C4-2B (cell line): ENCODE data around the gene THUMPD2.

Experiments used
- H3K27ac ChIP-seq: fragments of 450-650 bp; 2 replicates; pipeline ENCODE4 v1.5.1; 2017
- ZFX ChIP-seq: fragments of 450-650 bp; IDR thresholded peaks from 2 replicates; pipeline ENCODE4 v1.6.1; 2017
- TF ChIP-seq, protein P1 (sequence below): fragments of 450-650 bp; conservative IDR thresholded peaks from 2 replicates; pipeline ENCODE4 v1.5.1; 2017; ENCODE audit warnings: mild to moderate bottlenecking

The THUMPD2 gene

GRCh38 chr2:39696838-39697237 lies 82.2 kb downstream of the THUMPD2 start:
- H3K27ac ChIP-seq = no peak overlapping the region
- TF ChIP-seq ZFX = no peak
- TF ChIP-seq, protein P1, sequence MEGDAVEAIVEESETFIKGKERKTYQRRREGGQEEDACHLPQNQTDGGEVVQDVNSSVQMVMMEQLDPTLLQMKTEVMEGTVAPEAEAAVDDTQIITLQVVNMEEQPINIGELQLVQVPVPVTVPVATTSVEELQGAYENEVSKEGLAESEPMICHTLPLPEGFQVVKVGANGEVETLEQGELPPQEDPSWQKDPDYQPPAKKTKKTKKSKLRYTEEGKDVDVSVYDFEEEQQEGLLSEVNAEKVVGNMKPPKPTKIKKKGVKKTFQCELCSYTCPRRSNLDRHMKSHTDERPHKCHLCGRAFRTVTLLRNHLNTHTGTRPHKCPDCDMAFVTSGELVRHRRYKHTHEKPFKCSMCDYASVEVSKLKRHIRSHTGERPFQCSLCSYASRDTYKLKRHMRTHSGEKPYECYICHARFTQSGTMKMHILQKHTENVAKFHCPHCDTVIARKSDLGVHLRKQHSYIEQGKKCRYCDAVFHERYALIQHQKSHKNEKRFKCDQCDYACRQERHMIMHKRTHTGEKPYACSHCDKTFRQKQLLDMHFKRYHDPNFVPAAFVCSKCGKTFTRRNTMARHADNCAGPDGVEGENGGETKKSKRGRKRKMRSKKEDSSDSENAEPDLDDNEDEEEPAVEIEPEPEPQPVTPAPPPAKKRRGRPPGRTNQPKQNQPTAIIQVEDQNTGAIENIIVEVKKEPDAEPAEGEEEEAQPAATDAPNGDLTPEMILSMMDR = peak; percentile 29

GRCh38 chr2:39696101-39696553 lies 82.9 kb downstream of the THUMPD2 start:
- no peak overlapping the region for H3K27ac ChIP-seq
- TF ChIP-seq, protein P1 = no peak
- TF ChIP-seq ZFX = no peak

DNA sequence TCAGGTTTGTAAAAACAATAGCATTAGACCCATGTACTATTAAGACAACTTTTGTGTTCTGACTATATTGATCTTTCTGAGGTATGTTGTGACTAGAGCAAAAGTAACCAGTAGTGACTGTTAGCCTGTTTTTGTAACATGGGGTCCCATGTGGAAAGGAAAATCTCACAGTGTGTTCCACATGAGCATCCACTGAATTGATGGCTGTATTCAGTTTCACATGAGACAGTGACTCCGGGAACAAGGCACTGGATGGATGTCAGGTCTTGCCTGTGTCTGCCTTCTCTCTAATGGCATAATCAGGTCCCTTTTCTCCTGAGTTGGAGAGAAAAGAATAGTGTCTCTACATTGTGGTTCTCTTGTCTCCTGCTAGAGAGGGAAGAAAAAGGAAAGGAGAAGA lies 85.8 kb downstream of the THUMPD2 start:
- H3K27ac ChIP-seq = no peak overlapping the region
- no peak for TF ChIP-seq ZFX
- TF ChIP-seq, protein P1 = no peak

DNA sequence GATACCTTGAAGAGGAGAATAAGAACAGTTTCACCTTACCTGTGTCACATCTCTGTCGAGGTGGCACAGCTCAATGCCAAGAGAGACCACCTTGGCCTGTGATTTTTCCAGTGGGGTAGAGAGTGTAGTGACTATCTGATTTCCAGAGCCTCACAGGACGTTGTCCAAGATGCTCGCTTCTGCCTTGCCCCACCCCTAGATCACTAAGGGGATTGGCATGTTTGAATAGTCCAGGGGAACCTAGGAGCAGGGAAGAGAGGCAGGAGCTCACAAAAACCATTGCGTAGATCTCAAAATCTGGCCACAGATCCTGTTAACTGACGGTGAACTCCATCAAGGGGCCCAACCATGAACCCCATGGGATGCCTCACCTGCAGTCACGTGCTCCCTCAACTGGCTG lies 89.2 kb downstream of the THUMPD2 start:
- H3K27ac ChIP-seq = no peak overlapping the region
- TF ChIP-seq, protein P1 = no peak
- TF ChIP-seq ZFX = no peak

GRCh38 chr2:39689272-39689841 lies 89.7 kb downstream of the THUMPD2 start:
- H3K27ac ChIP-seq = no peak overlapping the region
- no peak for TF ChIP-seq ZFX
- TF ChIP-seq, protein P1 = no peak

- no peak overlapping the region for H3K27ac ChIP-seq
- TF ChIP-seq, protein P1 = no peak
- no peak for TF ChIP-seq ZFX
Measured at GRCh38 chr2:39688181-39688580, 90.9 kb downstream of the THUMPD2 start.

DNA sequence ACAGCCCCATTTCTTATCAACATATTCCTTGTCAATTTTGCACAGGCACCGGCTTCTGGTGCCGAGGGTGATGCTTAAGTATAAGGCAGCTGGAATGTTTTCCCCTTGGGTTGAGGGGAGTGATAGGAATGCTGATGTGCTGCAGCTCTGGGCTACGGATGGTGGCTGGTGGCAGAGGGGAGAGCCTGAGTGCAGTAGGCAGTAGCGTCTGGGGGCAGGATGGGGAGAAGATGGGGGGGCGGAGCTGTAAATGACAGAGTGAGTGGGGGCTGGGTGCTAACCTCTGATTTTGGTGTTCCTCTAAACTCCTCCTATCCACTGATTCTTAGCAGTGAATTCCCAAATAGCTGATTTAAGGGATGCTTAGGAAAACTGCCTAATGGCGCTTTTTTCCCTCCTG lies 92.6 kb downstream of the THUMPD2 start:
- no peak overlapping the region for H3K27ac ChIP-seq
- TF ChIP-seq, protein P1 = no peak
- TF ChIP-seq ZFX = no peak
